Mesodermal cell (in vitro differentiated cells): ENCODE measurements around the gene PEAR1.
A peak's percentile ranks its signal among the peaks of the same experiment; 100 is the strongest.

ENCODE experiments used
- H3K27ac ChIP-seq: 2 replicates; pipeline ENCODE4 v1.7.0; 2013; ENCODE audit warnings: mild to moderate bottlenecking, low read depth, low read length, moderate library complexity; ENCODE audit not compliant: severe bottlenecking
- H3K36me3 ChIP-seq: 2 replicates; pipeline ENCODE4 v1.7.1; 2013; ENCODE audit warnings: mild to moderate bottlenecking, low read length, moderate library complexity; ENCODE audit not compliant: control insufficient read depth, insufficient read depth
- H3K4me1 ChIP-seq: one replicate; pipeline ENCODE4 v1.7.1; 2013; ENCODE audit warnings: mild to moderate bottlenecking, low read length; ENCODE audit not compliant: insufficient read depth, control insufficient read depth, poor library complexity, severe bottlenecking
- H3K4me3 ChIP-seq: 2 replicates; pipeline ENCODE4 v1.7.0; 2013; ENCODE audit warnings: low read length, control low read depth, mild to moderate bottlenecking; ENCODE audit not compliant: insufficient read depth, poor library complexity, severe bottlenecking; ENCODE audit errors: extremely low read depth
- H3K9me3 ChIP-seq: 2 replicates; pipeline ENCODE4 v1.7.1; 2013; ENCODE audit warnings: mild to moderate bottlenecking, low read length, moderate library complexity; ENCODE audit not compliant: control insufficient read depth
- WGBS, 2 experiments: methylation state at CpG; one replicate each; pipeline ENCODE4 v1.1.5; 2013; ENCODE audit warnings: missing lambda C conversion rate in 2 of 2; ENCODE audit not compliant: insufficient coverage in 2 of 2; 5-methylcytosine and 5-hydroxymethylcytosine counted together

PEAR1 gene

GRCh38 chr1:156883919-156884318 lies 9.6 kb upstream of the PEAR1 start:
- Histone ChIP-seq H3K9me3 (no peaks in the 10 kb centered on the region), H3K27ac (no peak overlapping the region), H3K4me3 (no peak overlapping the region), H3K36me3 (no peaks in the 10 kb centered on the region), H3K4me1 (peaks cover 29% of the 10 kb centered on the region)
- 75 to 86% methylated on average over 6 of the region's 7 CpGs for WGBS, 2 experiments

GRCh38 chr1:156884560-156885184 lies 8.8 kb upstream of the PEAR1 start:
- Histone ChIP-seq H3K4me3 (no peak overlapping the region), H3K36me3 (no peaks in the 10 kb centered on the region), H3K27ac (no peak overlapping the region), H3K9me3 (no peaks in the 10 kb centered on the region), H3K4me1 (peaks cover 29% of the 10 kb centered on the region)
- 17 to 42% methylated on average over 6 to 8 of the region's 10 CpGs for WGBS, 2 experiments

- no peaks in the 10 kb centered on the region for H3K9me3 ChIP-seq
- no CpG with 5 or more reads among the region's 1 CpG for WGBS, 2 experiments
- peaks cover 29% of the 10 kb centered on the region for H3K4me1 ChIP-seq
- H3K36me3 ChIP-seq, result no peaks in the 10 kb centered on the region
- H3K4me3 ChIP-seq, result no peak overlapping the region
- H3K27ac ChIP-seq, result no peak overlapping the region
Observed at GRCh38 chr1:156885314-156885713, 8.2 kb upstream of the PEAR1 start.

- 74 to 84% methylated on average over 8 of the region's 13 CpGs for WGBS, 2 experiments
Observed at GRCh38 chr1:156885880-156886355, 7.6 kb upstream of the PEAR1 start.

GRCh38 chr1:156886583-156887281 lies 6.8 kb upstream of the PEAR1 start:
- 6 to 48% methylated on average over 2 of the region's 6 CpGs for WGBS, 2 experiments
- no peaks in the 10 kb centered on the region for H3K9me3 ChIP-seq
- H3K4me1 ChIP-seq, result peaks cover 29% of the 10 kb centered on the region
- no peaks in the 10 kb centered on the region for H3K36me3 ChIP-seq
- no peak overlapping the region for H3K4me3 ChIP-seq
- H3K27ac ChIP-seq, result no peak overlapping the region

More at GRCh38 chr1:156885880-156886355, 7.6 kb upstream of the PEAR1 start:
- Histone ChIP-seq H3K4me1 (peaks cover 29% of the 10 kb centered on the region), H3K9me3 (no peaks in the 10 kb centered on the region), H3K27ac (no peak overlapping the region), H3K4me3 (no peak overlapping the region), H3K36me3 (no peaks in the 10 kb centered on the region)

- no peak overlapping the region for H3K27ac ChIP-seq
- H3K4me1 ChIP-seq, result peaks cover 29% of the 10 kb centered on the region
- H3K4me3 ChIP-seq, result no peak overlapping the region
- no peaks in the 10 kb centered on the region for H3K9me3 ChIP-seq
- no peaks in the 10 kb centered on the region for H3K36me3 ChIP-seq
- WGBS, 2 experiments, result no CpG with 5 or more reads among the region's 3 CpGs
Observed at GRCh38 chr1:156887317-156887716, 6.2 kb upstream of the PEAR1 start.

GRCh38 chr1:156887734-156888133 lies 5.8 kb upstream of the PEAR1 start:
- peaks cover 29% of the 10 kb centered on the region for H3K4me1 ChIP-seq
- H3K9me3 ChIP-seq, result no peaks in the 10 kb centered on the region
- no peak overlapping the region for H3K27ac ChIP-seq
- H3K4me3 ChIP-seq, result no peak overlapping the region
- H3K36me3 ChIP-seq, result no peaks in the 10 kb centered on the region
- WGBS, 2 experiments, result 36 to 50% methylated on average over 1 to 4 of the region's 6 CpGs

- Histone ChIP-seq H3K4me1 (peaks cover 25% of the 10 kb centered on the region), H3K4me3 (no peak overlapping the region), H3K9me3 (no peaks in the 10 kb centered on the region), H3K27ac (no peak overlapping the region), H3K36me3 (no peaks in the 10 kb centered on the region)
- 46 to 48% methylated on average over 7 of the region's 8 CpGs for WGBS, 2 experiments
Observed at GRCh38 chr1:156889802-156890580, 3.5 kb upstream of the PEAR1 start.

GRCh38 chr1:156892190-156893047 lies 1.1 kb upstream of the PEAR1 start:
- Histone ChIP-seq H3K36me3 (no peaks in the 10 kb centered on the region), H3K9me3 (no peaks in the 10 kb centered on the region), H3K27ac (no peak overlapping the region), H3K4me1 (peaks cover 33% of the 10 kb centered on the region), H3K4me3 (no peak overlapping the region)
- WGBS, 2 experiments, result 14 to 21% methylated on average over 19 to 28 of the region's 48 CpGs

- H3K4me1 ChIP-seq, result peaks cover 45% of the 10 kb centered on the region
- H3K9me3 ChIP-seq, result no peaks in the 10 kb centered on the region
- 38 to 41% methylated on average over 4 to 5 of the region's 5 CpGs for WGBS, 2 experiments
- H3K4me3 ChIP-seq, result peak overlapping the region; percentile 53
- H3K27ac ChIP-seq, result peak overlapping the region; percentile 62
- no peaks in the 10 kb centered on the region for H3K36me3 ChIP-seq
Observed at GRCh38 chr1:156894001-156894400, 483 bp downstream of the PEAR1 start.
